Ishikawa (cell line): Measurements from ENCODE around the gene THBS2.

Experiments
- CEBPB ChIP-seq: IDR thresholded peaks from 2 replicates; pipeline ENCODE4 v1.6.1; 2012
- CREB1 ChIP-seq: IDR thresholded peaks from 2 replicates; pipeline ENCODE4 v1.6.1; 2012; ENCODE audit warnings: low read depth
- EGR1 ChIP-seq: IDR thresholded peaks from 2 replicates; pipeline ENCODE4 v1.6.1; 2012
- EP300 ChIP-seq: IDR thresholded peaks from 2 replicates; pipeline ENCODE4 v1.6.1; 2012; ENCODE audit warnings: borderline replicate concordance
- FOXM1 ChIP-seq: IDR thresholded peaks from 2 replicates; pipeline ENCODE4 v1.6.1; 2012; ENCODE audit warnings: low read depth, borderline replicate concordance
- MAX ChIP-seq: IDR thresholded peaks from 2 replicates; pipeline ENCODE4 v1.6.1; 2012
- NFIC ChIP-seq: IDR thresholded peaks from 2 replicates; pipeline ENCODE4 v1.6.1; 2012
- RAD21 ChIP-seq: IDR thresholded peaks from 2 replicates; pipeline ENCODE4 v1.6.1; 2012; ENCODE audit warnings: low read depth
- REST ChIP-seq: IDR thresholded peaks from 2 replicates; pipeline ENCODE4 v1.6.1; 2012; ENCODE audit warnings: low read depth, mild to moderate bottlenecking
- TAF1 ChIP-seq: IDR thresholded peaks from 2 replicates; pipeline ENCODE4 v1.6.1; 2012; ENCODE audit warnings: low read depth, mild to moderate bottlenecking
- TCF12 ChIP-seq: IDR thresholded peaks from 2 replicates; pipeline ENCODE4 v1.6.1; 2012; ENCODE audit warnings: low read depth
- TEAD4 ChIP-seq: IDR thresholded peaks from 2 replicates; pipeline ENCODE4 v1.6.1; 2012
- USF1 ChIP-seq: IDR thresholded peaks from 2 replicates; pipeline ENCODE4 v1.6.1; 2012
- YY1 ChIP-seq: IDR thresholded peaks from 2 replicates; pipeline ENCODE4 v1.6.1; 2012; ENCODE audit warnings: low read depth
- ZBTB7A ChIP-seq: IDR thresholded peaks from 2 replicates; pipeline ENCODE4 v1.6.1; 2012; ENCODE audit warnings: low read depth

Gene THBS2

GRCh38 chr6:169188051-169188470 lies 65.6 kb downstream of the THBS2 start:
- no peak for TF ChIP-seq RAD21
- TF ChIP-seq NFIC = no peak
- no peak for TF ChIP-seq MAX
- TF ChIP-seq CREB1 = no peak
- no peak for TF ChIP-seq FOXM1
- no peak for TF ChIP-seq EGR1
- no peak for TF ChIP-seq USF1
- TF ChIP-seq YY1 = no peak
- no peak for TF ChIP-seq TCF12
- no peak for TF ChIP-seq REST

GRCh38 chr6:169186496-169187169 lies 67.0 kb downstream of the THBS2 start:
- no peak for TF ChIP-seq YY1

- TF ChIP-seq USF1 = no peak
- no peak for TF ChIP-seq CEBPB
- TF ChIP-seq REST = no peak
- no peak for TF ChIP-seq TEAD4
- TF ChIP-seq EGR1 = no peak
- TF ChIP-seq TCF12 = no peak
- TF ChIP-seq CREB1 = no peak
- no peak for TF ChIP-seq YY1
- TF ChIP-seq NFIC = no peak
- no peak for TF ChIP-seq RAD21
- TF ChIP-seq TAF1 = no peak
- no peak for TF ChIP-seq FOXM1
- no peak for TF ChIP-seq EP300
- no peak for TF ChIP-seq ZBTB7A
- no peak for TF ChIP-seq MAX
These were observed 67.8 kb downstream of the THBS2 start for GRCh38 chr6:169185692-169186485.

GRCh38 chr6:169185011-169185521 lies 68.6 kb downstream of the THBS2 start:
- TF ChIP-seq TAF1 (no peak), NFIC (no peak), USF1 (no peak), YY1 (no peak), CEBPB (no peak), EGR1 (no peak), RAD21 (no peak), TEAD4 (no peak), REST (no peak), MAX (no peak), ZBTB7A (no peak), FOXM1 (no peak), TCF12 (no peak), EP300 (no peak)
